ENCODE data around the gene JAK2. TPM values are rescaled to one million over a fixed set of nuclear protein-coding genes. Genes with fewer than 3 reads are reported as not detected.

JAK2 gene
- total RNA-seq, 1 donor from 2014 or later: 32.8 TPM

DNA sequence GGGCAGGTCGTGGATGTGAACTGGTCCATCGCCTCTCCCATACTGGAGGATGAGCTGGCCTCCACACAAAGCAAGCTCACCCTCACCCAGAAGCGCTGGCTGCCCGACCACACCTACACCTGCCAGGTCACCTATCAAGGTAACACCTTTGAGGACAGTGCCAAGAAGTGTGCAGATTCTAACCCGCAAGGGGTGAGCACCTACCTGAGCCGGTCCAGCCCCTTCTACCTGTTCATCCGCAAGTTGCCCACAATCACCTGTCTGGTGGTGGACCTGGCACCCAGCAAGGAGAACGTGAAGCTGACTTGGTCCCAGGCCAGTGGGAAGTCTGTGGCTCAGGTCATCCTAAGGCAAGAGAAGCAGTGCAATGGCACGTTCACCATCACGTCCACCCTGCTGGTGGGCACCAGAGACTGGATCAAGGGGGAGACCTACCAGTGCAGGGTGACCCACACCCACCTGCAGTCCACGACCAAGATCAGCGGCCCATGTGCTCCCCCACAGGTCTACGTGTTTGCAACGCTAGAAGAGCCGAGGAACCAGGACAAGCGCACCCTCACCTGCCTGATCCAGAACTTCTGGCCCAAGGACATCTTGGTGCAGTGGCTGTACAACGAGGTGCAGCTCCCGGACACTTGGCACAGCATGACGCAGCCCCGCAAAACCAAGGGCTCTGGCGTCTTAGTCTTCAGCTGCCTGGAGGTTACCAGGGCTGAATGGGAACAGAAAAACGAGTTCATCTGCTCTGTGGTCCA is 129.1 kb downstream of the JAK2 start:
- Histone ChIP-seq H3K9me3 (no peaks in the 10 kb centered on the region), H3K27ac (no peak overlapping the region), H3K36me3 (peaks cover 13% of the 10 kb centered on the region), H3K27me3 (ENCODE audit: low read depth) (no peaks in the 10 kb centered on the region), H3K4me3 (no peak overlapping the region), H3K4me1 (no peaks in the 10 kb centered on the region)
- DNase-seq: no peak
- TF ChIP-seq CTCF (IDR thresholded peaks at IDR 0.05): no peak
- intact Hi-C loops (cut with DNase I): no loop called here
- peak in 1 of 2 donors; percentile 11 for ATAC-seq

DNA sequence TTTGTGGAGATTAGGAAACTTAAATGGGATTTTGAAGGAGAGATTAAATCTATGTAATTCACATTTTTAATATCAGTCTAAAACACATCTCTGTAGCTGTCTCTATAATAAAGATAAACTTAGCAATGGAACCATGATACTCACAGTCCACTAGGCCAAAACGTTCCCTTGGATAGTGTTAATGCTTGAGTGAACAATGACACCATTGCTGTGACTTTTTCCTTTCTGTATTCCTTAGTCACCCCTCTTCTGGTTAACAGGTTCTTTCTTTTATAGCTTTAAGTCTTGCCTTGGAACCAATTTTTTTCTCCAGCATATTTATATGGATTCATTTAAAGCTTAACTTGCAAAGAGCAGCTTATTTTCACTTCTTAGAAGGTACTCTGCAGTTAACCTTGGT is 137.0 kb downstream of the JAK2 start:
- no peaks in the 10 kb centered on the region for H3K4me1 ChIP-seq
- no peaks in the 10 kb centered on the region for H3K9me3 ChIP-seq
- H3K27me3 ChIP-seq (ENCODE audit: low read depth): no peaks in the 10 kb centered on the region
- ATAC-seq: no peak
- H3K4me3 ChIP-seq: no peak overlapping the region
- no peak for DNase-seq
- no peak overlapping the region for H3K27ac ChIP-seq
- H3K36me3 ChIP-seq: peaks cover 37% of the 10 kb centered on the region
- intact Hi-C loops (cut with DNase I): no loop called here
- no peak for TF ChIP-seq CTCF (IDR thresholded peaks at IDR 0.05)

DNA sequence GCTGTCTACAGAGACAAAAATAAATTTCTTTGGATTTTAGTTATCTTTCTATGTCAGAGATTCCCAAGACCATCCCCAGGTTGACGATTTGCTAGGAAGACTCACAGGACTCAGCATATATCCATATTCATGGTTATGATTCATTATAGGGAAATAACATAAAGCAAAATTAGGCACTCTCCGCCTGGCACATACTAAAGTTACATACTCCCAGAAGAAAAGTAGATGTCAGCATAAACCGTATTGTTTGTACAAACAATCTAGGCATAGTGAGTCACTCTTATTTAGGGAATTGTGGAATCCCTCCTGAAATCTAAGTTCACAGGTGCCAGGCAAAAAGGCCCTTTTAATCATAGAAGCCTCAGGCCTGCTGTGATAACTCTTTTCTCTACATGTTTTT is 137.4 kb downstream of the JAK2 start:
- H3K9me3 ChIP-seq: no peaks in the 10 kb centered on the region
- no peaks in the 10 kb centered on the region for H3K4me1 ChIP-seq
- no peak for TF ChIP-seq CTCF (IDR thresholded peaks at IDR 0.05)
- no peak overlapping the region for H3K27ac ChIP-seq
- ATAC-seq (no peak), DNase-seq (no peak)
- intact Hi-C loops (cut with DNase I): no loop called here
- peaks cover 41% of the 10 kb centered on the region for H3K36me3 ChIP-seq
- H3K4me3 ChIP-seq: no peak overlapping the region
- no peaks in the 10 kb centered on the region for H3K27me3 ChIP-seq (ENCODE audit: low read depth)

- ATAC-seq (no peak), DNase-seq (no peak)
- intact Hi-C loops (cut with DNase I): no loop called here
- no peak overlapping the region for H3K27ac ChIP-seq
- H3K9me3 ChIP-seq: peaks cover 23% of the 10 kb centered on the region
- H3K27me3 ChIP-seq (ENCODE audit: low read depth): no peaks in the 10 kb centered on the region
- H3K4me3 ChIP-seq: no peak overlapping the region
- TF ChIP-seq CTCF (IDR thresholded peaks at IDR 0.05): no peak
- no peaks in the 10 kb centered on the region for H3K36me3 ChIP-seq
- H3K4me1 ChIP-seq: no peaks in the 10 kb centered on the region
These were observed 155.1 kb downstream of the JAK2 start for GRCh38 chr9:5140151-5140550.

DNA sequence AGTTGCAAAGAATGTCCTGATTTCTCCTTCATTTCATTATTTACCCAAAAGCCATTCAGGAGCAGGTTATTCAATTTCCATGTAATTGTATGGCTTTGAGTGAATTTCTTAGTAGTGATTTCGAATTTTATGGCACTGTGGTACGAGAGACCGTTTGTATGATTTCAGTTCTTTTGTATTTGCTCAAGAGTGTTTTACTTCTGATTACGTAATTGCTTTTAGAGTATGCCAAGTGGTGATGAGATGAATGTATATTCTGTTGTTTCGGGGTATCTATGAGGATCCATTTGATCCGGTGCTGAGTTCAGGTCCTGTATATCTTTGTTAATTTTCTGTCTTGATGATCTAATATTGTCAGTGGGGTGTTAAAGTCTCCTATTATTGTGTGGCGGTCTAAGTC is 159.1 kb downstream of the JAK2 start:
- no peaks in the 10 kb centered on the region for H3K27me3 ChIP-seq (ENCODE audit: low read depth)
- intact Hi-C loops (cut with DNase I): no loop called here
- ATAC-seq (no peak), DNase-seq (no peak)
- no peak overlapping the region for H3K4me3 ChIP-seq
- no peaks in the 10 kb centered on the region for H3K9me3 ChIP-seq
- peaks cover 5% of the 10 kb centered on the region for H3K36me3 ChIP-seq
- no peak for TF ChIP-seq CTCF (IDR thresholded peaks at IDR 0.05)
- no peak overlapping the region for H3K27ac ChIP-seq
- H3K4me1 ChIP-seq: no peaks in the 10 kb centered on the region

Measured in lower lobe of right lung (tissue), 2 donors.